ENCODE measurements around the gene ENOSF1.
"Not testable (repeated sequence)": the region's sequence is repeated elsewhere in the genome, so short reads cannot be mapped to it uniquely, and the experiment has no call there.

The ENOSF1 gene

DNA sequence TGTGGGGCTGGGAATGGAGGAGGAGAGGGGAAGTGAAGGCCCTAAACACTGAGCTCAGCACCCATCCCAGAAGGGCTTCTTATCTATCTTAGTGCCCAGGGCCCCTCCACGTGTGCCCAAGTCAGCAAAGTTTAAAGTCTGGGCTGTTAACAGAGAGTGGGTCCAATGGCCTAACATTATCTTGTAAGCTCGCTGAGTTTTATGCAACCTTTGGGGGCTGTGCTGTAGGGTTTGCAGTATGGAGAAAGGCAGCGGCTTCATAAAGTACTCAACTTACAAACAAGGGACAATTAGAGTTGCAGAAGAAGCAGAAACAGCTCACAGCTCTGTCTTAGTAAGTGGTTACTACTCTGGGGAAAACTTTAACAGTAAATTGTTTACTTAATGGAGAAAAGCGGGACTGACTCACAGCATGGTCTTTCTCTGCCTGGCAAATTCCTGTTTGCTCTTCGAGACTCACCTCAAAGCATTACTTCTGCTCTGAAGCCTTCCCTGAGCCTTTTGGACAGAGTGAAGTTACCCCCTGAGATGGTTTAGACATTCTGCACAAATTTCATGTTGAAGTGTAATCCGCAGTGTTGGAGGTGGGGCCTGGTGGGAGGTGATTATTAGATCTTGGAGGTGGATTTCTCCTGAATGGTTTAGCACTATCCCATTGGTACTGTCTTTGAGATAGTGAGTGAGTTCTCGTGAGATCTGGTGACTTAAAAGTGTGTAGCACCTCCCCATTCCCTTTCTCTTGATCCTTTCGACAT lies 9.0 kb downstream of the ENOSF1 start:
- no peak for DNase-seq

GRCh38 chr18:697800-698199 lies 14.6 kb downstream of the ENOSF1 start:
- no peak for DNase-seq

- no peak for DNase-seq
Measured at GRCh38 chr18:697012-697411, 15.4 kb downstream of the ENOSF1 start.

DNA sequence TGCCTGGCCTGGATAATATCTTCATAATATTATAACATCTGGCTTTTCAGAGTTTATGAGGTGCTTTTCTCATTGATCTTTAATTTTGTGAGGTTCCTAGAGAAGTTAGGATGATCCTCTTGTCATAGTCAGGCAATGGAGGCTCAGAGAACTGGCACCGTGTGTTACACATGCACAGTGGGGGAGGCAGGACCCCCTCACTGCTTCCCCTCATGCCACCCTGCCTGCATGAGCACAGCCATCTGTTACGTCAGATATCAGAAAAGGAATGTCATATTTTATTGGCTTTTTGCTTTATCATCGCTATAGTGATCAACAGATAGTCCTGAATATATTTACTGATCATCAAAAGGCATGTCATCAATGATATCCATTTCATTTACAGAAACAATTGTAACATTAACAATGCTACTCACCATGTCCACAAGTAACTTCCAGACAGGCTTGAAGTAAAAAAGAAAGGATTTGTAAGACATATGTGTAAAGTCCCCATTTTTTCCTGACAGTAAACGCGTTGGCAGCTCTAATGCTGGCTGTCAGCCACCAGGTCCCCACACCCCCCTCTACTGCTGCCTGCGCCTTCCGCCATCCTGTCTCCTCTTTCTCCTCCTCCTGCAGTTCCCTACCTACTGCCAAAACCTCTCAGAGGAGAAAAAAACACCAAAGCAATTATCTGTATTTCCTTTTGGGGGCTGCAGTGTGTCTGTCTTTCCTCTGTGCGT lies 18.8 kb downstream of the ENOSF1 start:
- DNase-seq: no peak

DNA sequence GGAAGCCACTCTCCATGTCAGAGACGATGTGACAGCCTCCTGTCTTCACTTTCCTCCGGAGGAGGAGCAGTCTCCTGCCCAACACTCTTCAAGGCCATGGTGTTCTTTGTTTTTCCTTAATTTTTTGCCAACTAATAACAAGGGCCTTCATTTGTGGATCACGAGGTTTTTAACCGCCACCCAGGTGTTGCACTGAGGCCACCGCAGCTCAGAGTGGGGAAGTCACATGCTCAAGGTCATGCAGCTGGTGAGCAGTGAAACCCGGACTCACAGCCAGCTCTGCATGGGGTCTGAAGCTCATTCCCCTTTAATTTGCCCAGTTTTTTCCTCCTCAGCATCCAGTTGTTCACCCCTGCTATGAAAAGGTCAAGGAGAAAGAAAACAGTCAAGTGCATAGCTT lies 19.6 kb downstream of the ENOSF1 start:
- DNase-seq: no peak

- DNase-seq: no peak
Measured at GRCh38 chr18:688323-688722, 24.1 kb downstream of the ENOSF1 start.

DNA sequence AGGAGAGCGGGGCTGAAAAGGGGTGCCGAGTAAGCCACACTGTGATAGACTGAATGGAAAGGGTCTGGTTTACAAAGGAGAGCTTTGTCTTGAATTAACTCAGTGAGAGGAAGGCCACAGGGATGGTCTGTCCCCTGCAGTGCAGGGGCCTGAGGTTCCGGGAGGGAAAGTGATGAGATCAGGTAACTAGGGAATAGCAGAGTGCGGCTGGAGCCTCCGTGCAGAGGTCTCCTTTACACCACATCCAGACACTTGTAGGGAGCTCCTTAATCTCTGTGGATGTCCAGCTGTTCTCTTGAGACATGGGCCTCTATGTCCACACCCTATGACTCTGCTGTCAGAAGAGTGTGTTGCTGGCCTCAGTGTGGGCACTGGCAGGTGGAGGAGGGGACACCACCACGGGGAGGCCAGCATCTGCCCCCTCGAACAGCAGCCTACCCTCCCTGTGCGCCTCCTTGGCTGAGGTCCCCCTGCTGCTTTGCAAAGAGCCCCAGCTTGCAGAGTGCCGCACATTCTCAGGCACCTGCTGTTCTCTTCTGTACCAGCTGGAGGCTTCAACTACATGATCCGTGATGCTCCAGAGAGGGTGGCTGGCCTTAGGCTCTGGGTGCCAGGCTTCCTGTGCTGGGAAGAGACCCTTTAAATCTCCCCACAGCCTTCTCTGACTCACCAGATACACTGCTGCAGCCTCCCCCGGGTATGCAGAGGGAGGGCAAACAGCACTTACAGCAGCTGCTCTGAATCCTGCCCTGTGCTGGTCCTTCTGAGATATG lies 25.9 kb downstream of the ENOSF1 start:
- no peak for DNase-seq

- no peak for DNase-seq
Measured at GRCh38 chr18:685438-685837, 27.0 kb downstream of the ENOSF1 start.

DNA sequence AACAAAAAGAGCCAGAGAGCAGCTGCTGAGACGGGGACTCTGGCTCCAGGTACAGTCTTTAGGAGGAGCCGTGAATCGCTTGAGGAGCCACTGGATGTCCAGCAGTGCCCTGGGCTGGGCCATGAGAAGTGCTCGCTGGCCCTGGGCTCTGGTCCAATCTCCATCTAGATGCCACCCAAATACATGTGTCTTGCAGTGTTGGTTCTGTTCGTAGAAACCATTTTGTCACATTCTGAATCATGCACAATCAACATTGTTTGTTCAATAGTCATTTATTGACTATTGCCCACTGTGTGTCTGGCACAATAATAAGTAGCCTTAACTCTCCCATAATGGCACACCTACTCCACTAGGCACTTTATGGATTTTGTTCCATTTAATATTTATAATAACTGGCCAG lies 28.9 kb downstream of the ENOSF1 start:
- no peak for DNase-seq

DNA sequence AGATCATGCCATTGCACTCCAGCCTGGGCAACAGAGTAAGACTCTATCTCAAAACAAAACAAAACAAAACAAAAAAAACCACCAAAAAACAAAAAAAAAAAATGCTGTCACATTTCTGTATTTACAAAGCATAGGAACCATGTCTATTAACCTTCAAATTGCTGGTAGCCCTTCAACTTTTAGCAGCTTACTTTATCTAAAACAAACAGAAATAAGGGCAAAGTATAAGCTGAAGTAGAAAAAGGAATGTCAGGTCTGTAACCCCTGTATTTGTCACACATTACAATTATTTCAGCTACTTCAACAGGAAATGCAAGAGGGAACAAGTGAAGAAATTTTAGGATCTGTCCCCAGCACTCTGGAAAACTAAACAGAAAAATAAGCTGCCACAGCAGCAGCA lies 29.6 kb downstream of the ENOSF1 start:
- no peak for DNase-seq

GRCh38 chr18:682416-682815 lies 30.0 kb downstream of the ENOSF1 start:
- DNase-seq: not testable (repeated sequence)

GRCh38 chr18:681985-682384 lies 30.4 kb downstream of the ENOSF1 start:
- DNase-seq: no peak

GRCh38 chr18:680392-680791 lies 32.0 kb downstream of the ENOSF1 start:
- DNase-seq: no peak

- no peak for DNase-seq
Measured at GRCh38 chr18:679516-679915, 32.9 kb downstream of the ENOSF1 start.

- DNase-seq: no peak
Measured at GRCh38 chr18:678482-679182, 33.8 kb downstream of the ENOSF1 start.

DNA sequence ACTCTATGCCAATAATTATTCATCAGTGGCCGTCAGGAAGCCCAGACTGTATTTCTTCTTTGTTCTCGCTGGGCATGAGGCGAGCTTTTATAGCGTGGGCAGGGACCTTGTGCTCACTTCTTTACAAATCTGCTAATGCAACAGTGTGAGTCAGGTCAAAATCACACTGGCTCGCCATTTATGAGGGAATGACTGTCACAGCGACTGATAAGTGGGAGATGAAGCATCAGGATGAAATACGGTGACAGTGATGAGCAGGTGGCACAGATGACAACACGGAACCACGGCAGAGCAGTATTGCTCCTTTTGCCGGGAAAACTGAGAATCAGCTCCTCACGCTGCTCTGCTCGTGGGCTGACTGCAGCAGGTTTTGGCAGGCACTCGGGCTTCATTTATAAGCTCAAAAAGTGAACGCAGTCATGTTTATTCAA lies 34.5 kb downstream of the ENOSF1 start:
- no peak for DNase-seq

- DNase-seq: no peak
Measured at GRCh38 chr18:677145-677544, 35.3 kb downstream of the ENOSF1 start.

GRCh38 chr18:676736-677135 lies 35.7 kb downstream of the ENOSF1 start:
- no peak for DNase-seq

DNA sequence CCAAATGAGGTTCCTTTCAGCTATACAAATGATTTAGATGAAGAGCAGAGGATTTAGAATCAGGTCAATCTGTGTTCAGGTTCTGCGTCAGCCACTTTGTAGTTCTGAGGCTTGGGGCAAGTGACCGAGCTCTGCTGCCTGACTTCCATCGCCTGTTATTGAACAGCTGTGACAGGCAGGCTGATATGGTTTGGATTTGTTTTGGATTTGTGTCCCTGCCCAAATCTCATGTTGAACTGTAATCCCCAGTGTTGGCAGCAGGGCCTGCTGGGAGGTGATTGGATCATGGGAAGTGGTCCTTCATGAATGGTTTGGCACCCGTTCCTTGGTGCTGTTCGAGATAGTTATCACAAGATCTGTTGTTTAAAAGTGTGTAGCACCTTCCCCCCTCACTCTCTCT lies 36.4 kb downstream of the ENOSF1 start:
- no peak for DNase-seq

DNA sequence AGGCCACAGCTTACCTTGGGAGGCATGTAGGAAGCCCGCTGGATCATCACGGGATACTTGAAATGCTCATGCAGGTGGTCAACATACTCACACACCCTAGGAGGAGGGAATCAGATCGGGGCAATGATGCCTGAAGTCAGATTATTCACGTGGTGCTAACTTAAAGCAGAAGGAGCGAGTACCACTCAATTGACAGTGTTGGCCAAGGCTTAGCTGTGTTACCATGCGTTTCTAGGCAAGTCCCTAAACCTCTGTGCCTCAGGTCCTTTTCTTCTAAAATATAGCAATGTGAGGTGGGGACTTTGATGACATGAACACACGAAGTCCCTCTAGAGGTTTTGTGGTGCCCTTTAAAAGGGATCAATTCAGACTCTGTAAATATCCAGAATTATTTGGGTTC lies 37.1 kb downstream of the ENOSF1 start:
- no peak for DNase-seq

- DNase-seq: no peak
Measured at GRCh38 chr18:673769-674168, 38.7 kb downstream of the ENOSF1 start.

- DNase-seq: no peak
Measured at GRCh38 chr18:673317-673716, 39.1 kb downstream of the ENOSF1 start.

- no peak for DNase-seq
Measured at GRCh38 chr18:671405-671804, 41.0 kb downstream of the ENOSF1 start.

Data from activated naive CD4-positive, alpha-beta T cell treated with anti-CD3 and anti-CD28 coated beads, Interleukin-2, amount 50 U/mL, for 16 hours (primary cell).